GM12892 (cell line): ENCODE data around the gene AMY1A.
"Not testable (repeated sequence)": the region's sequence is repeated elsewhere in the genome, so short reads cannot be mapped to it uniquely, and the experiment has no call there.

Source experiments
- POLR2A ChIP-seq: IDR thresholded peaks from 2 replicates; pipeline ENCODE4 v1.6.1; 2011; ENCODE audit warnings: low read depth, low read length, control low read depth
- POLR2AphosphoS5 ChIP-seq: IDR thresholded peaks from 2 replicates; pipeline ENCODE4 v1.6.1; 2011; ENCODE audit warnings: low read depth, low read length, control low read depth

DNA sequence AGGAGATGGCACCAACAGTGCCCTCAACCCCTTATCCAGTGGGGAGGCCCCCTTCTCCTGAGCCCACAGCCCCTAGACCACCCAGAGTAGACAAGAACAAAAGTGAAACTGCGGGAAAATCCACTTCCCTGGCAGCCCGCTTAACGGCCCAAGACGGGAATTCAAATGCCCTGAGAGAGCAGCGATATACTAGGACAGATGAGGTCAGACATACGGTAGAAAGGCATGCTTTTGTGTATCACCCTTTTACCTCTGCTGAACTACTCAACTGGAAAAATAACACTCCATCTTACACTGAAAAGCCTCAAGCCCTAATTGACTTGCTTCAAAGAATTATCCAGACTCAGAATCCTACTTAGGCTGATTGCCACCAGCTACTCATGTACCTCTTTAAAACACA is 41.9 kb downstream of the AMY1A start:
- not testable (repeated sequence) for TF ChIP-seq POLR2AphosphoS5, POLR2A
